Measurements from ENCODE around the gene MAVS.

MAVS gene

DNA sequence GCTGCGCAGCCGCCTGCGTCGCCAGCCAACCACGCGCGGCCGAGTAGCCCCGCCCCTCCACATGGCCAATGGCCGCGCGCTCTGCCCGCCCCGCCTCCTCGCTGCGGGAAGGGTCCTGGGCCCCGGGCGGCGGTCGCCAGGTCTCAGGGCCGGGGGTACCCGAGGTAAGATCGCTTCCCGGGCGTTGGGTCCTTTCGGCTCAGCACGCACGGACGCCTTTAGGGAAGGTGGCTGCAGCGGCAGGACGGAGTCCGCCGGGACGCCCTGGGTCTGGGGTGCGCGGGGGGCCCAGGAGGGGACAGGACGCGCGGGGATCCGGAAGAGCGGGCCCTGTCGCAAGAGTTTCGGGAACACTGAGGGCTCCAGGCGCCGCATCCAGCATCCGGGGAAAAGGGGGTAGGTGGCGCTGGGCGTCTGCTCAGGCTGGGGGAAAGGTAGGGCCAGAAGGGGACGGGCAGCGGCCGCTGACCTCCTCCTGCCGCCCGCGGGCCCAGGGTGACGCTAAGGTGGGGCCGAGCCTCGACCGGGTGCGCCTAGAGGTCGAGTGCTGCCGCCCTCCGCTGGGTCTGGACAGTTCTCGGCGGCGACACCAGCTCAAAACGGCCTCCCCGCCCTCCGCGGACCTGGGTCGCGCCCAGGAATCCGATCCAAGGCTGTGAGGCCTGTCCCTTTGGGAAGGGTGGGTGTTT is at the start of gene MAVS:
Gene MAVS, plus strand, starts transcription at position 95 of the 689 bp plus-strand sequence. CDS start 7,791 bp downstream, outside the sequence.
- in situ Hi-C loops (cut with HindIII; ENCODE audit: low pct_ligation_motif_present, low sequenced_read_pairs), result no loop called here
- Histone ChIP-seq H3K36me3 (replicated peaks) (no peaks in the 10 kb centered on the region), H3K4me3 (ENCODE audit: low read depth, low read length) (peak within 1 kb of the TSS; percentile 90), H3K27me3 (replicated peaks) (no peaks in the 10 kb centered on the region), H3K27ac (peak within 1 kb of the TSS; percentile 55)
- peak; percentile 39 for DNase-seq
- TF ChIP-seq CTCF (IDR thresholded peaks at IDR 0.05; ENCODE audit: low read depth, low read length, missing control alignments), result no peak

DNA sequence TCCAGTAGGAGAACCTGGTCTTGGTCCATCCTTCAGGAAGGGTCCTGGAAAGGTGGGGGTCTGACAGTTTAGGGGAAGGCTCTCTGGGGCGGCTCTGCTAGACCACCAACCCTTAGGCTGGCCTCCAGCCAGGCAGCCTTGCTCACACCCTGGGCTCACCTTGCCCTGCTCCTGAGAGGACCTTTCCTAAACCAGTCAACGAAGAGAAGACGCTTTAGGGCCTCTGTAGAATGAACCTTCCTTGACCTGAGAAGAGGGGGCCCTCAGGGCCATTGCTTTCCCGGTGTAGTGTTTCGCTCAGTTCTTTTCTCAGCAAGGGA is 49.4 kb upstream of the MAVS start:
- peak overlapping the region; percentile 83 for H3K4me3 ChIP-seq (ENCODE audit: low read depth, low read length)
- DNase-seq, result no peak
- no peak for TF ChIP-seq CTCF (IDR thresholded peaks at IDR 0.05; ENCODE audit: low read depth, low read length, missing control alignments)
- in situ Hi-C loops (cut with HindIII; ENCODE audit: low pct_ligation_motif_present, low sequenced_read_pairs), result no loop called here
- no peak overlapping the region for H3K27ac ChIP-seq
- peaks cover 5% of the 10 kb centered on the region for H3K36me3 ChIP-seq (replicated peaks)
- H3K27me3 ChIP-seq (replicated peaks), result no peaks in the 10 kb centered on the region

GRCh38 chr20:3797592-3798372 is 48.9 kb upstream of the MAVS start:
- H3K27ac ChIP-seq, result no peak overlapping the region
- DNase-seq, result no peak

DNA sequence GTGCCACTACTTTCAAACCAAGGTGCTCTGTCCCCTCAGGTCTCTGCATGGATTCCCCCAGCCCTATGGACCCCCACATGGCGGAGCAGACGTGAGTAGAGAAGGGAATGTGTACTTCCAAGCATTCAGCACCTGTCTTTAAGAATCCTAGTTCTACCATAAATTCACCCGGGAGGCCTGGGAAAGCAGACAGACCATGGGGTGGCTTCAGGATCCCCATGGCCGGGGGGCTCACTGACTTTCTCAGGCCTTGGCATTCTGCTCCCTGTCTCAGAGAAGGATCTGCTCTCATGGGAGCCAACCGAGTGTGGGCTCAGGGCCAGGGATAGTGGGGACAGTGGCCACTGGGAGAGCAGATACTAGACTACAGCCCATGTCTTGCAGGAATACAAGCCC is 48.3 kb upstream of the MAVS start:
- H3K36me3 ChIP-seq (replicated peaks), result peaks cover 14% of the 10 kb centered on the region
- no peak for DNase-seq
- in situ Hi-C loops (cut with HindIII; ENCODE audit: low pct_ligation_motif_present, low sequenced_read_pairs), result no loop called here
- no peak overlapping the region for H3K4me3 ChIP-seq (ENCODE audit: low read depth, low read length)
- H3K27ac ChIP-seq, result no peak overlapping the region
- H3K27me3 ChIP-seq (replicated peaks), result no peaks in the 10 kb centered on the region
- no peak for TF ChIP-seq CTCF (IDR thresholded peaks at IDR 0.05; ENCODE audit: low read depth, low read length, missing control alignments)

More at GRCh38 chr20:3797592-3798372, 48.9 kb upstream of the MAVS start:
- no peak for TF ChIP-seq CTCF (IDR thresholded peaks at IDR 0.05; ENCODE audit: low read depth, low read length, missing control alignments)
- in situ Hi-C loops (cut with HindIII; ENCODE audit: low pct_ligation_motif_present, low sequenced_read_pairs), result no loop called here
- Histone ChIP-seq H3K27me3 (replicated peaks) (no peaks in the 10 kb centered on the region), H3K36me3 (replicated peaks) (peaks cover 8% of the 10 kb centered on the region), H3K4me3 (ENCODE audit: low read depth, low read length) (peak overlapping the region; percentile 83)

GRCh38 chr20:3798908-3799248 is 47.8 kb upstream of the MAVS start:
- H3K27ac ChIP-seq, result no peak overlapping the region
- peaks cover 19% of the 10 kb centered on the region for H3K36me3 ChIP-seq (replicated peaks)

More at GRCh38 chr20:3798908-3799248, 47.8 kb upstream of the MAVS start:
- DNase-seq, result no peak
- Histone ChIP-seq H3K27me3 (replicated peaks) (no peaks in the 10 kb centered on the region), H3K4me3 (ENCODE audit: low read depth, low read length) (no peak overlapping the region)
- in situ Hi-C loops (cut with HindIII; ENCODE audit: low pct_ligation_motif_present, low sequenced_read_pairs), result no loop called here
- TF ChIP-seq CTCF (IDR thresholded peaks at IDR 0.05; ENCODE audit: low read depth, low read length, missing control alignments), result no peak
